GM18951 (cell line): ENCODE results near the gene DUSP8.

Source experiments
- POLR2A ChIP-seq: IDR thresholded peaks from 4 replicates; pipeline ENCODE4 v1.6.1; 2011; ENCODE audit warnings: mild to moderate bottlenecking; ENCODE audit not compliant: insufficient read length, insufficient read depth; ENCODE audit errors: extremely low read depth
- in situ Hi-C: fragments of 300-500 bp; cut with MboI; formaldehyde crosslinking; loops from one replicate; pipeline ENCODE4 v1.12.0; 2022; ENCODE audit warnings: low sequenced_read_pairs, mixed read lengths, inconsistent platforms; ENCODE audit not compliant: unreplicated experiment

The DUSP8 gene

GRCh38 chr11:1574238-1574932 is 2.3 kb upstream of the DUSP8 start:
- in situ Hi-C loops: no loop called here
- no peak for TF ChIP-seq POLR2A

GRCh38 chr11:1573903-1574237 is 1.8 kb upstream of the DUSP8 start:
- TF ChIP-seq POLR2A: no peak
- in situ Hi-C loops: no loop called here

GRCh38 chr11:1573077-1573902 is 1.2 kb upstream of the DUSP8 start:
- in situ Hi-C loops: no loop called here

GRCh38 chr11:1571760-1572196 is 293 bp downstream of the DUSP8 start:
- in situ Hi-C loops: no loop called here
- TF ChIP-seq POLR2A: no peak

More at GRCh38 chr11:1573077-1573902, 1.2 kb upstream of the DUSP8 start:
- TF ChIP-seq POLR2A: no peak

- no peak for TF ChIP-seq POLR2A
- in situ Hi-C loops: no loop called here
Measured at GRCh38 chr11:1570896-1571759, 943 bp downstream of the DUSP8 start.

GRCh38 chr11:1570531-1570895 is 1.6 kb downstream of the DUSP8 start:
- in situ Hi-C loops: no loop called here
- no peak for TF ChIP-seq POLR2A

- no peak for TF ChIP-seq POLR2A
- in situ Hi-C loops: no loop called here
Measured at GRCh38 chr11:1570001-1570453, 2.0 kb downstream of the DUSP8 start.

- in situ Hi-C loops: no loop called here
- no peak for TF ChIP-seq POLR2A
Measured at GRCh38 chr11:1569251-1569780, 2.8 kb downstream of the DUSP8 start.

GRCh38 chr11:1568441-1568911 is 3.6 kb downstream of the DUSP8 start:
- TF ChIP-seq POLR2A: no peak
- in situ Hi-C loops: no loop called here

GRCh38 chr11:1567721-1568100 is 4.4 kb downstream of the DUSP8 start:
- in situ Hi-C loops: no loop called here
- TF ChIP-seq POLR2A: no peak

GRCh38 chr11:1567052-1567720 is 4.9 kb downstream of the DUSP8 start:
- in situ Hi-C loops: no loop called here
- TF ChIP-seq POLR2A: no peak

- TF ChIP-seq POLR2A: no peak
- in situ Hi-C loops: no loop called here
Measured at GRCh38 chr11:1566381-1567051, 5.6 kb downstream of the DUSP8 start.
